ENCODE data around the gene HOGA1.

- TF ChIP-seq, protein P1, sequence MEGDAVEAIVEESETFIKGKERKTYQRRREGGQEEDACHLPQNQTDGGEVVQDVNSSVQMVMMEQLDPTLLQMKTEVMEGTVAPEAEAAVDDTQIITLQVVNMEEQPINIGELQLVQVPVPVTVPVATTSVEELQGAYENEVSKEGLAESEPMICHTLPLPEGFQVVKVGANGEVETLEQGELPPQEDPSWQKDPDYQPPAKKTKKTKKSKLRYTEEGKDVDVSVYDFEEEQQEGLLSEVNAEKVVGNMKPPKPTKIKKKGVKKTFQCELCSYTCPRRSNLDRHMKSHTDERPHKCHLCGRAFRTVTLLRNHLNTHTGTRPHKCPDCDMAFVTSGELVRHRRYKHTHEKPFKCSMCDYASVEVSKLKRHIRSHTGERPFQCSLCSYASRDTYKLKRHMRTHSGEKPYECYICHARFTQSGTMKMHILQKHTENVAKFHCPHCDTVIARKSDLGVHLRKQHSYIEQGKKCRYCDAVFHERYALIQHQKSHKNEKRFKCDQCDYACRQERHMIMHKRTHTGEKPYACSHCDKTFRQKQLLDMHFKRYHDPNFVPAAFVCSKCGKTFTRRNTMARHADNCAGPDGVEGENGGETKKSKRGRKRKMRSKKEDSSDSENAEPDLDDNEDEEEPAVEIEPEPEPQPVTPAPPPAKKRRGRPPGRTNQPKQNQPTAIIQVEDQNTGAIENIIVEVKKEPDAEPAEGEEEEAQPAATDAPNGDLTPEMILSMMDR (IDR thresholded peaks at IDR 0.05) = no peak
- no peak for TF ChIP-seq ZFX (IDR thresholded peaks at IDR 0.05; ENCODE audit: borderline replicate concordance)
These were observed 37.0 kb upstream of the HOGA1 start for GRCh38 chr10:97547271-97547600.
